Measurements from ENCODE around the gene SEBOX. TPM values are rescaled to one million over a fixed set of nuclear protein-coding genes. Genes with fewer than 3 reads are reported as not detected.

Gene SEBOX
- total RNA-seq, 4 donors from 2014 or later, result not detected

DNA sequence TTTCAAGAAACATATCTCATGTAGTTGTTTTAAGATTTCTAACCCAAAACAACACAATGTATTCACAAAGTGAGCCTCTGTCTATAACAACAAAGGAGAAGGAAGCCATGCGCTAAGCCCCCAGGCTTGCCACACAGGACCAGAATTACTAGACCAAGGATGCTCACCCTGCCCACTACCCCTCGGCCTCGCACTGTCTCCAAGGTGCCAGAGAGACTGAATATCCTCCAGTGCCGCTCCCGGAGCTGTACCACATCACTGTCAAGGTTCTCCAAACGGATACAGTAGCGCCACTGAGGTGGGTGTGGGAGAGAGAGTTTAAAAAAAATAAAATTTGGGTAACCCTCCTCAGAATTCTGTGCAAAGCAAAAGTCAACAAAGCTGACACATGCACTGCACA lies 14.7 kb downstream of the SEBOX start:
- peaks cover 9 to 18% (median 15%) of the 10 kb centered on the region in 4 donors for H3K4me1 ChIP-seq
- WGBS, result 92% methylated on average over 7 of the region's 7 CpGs
- TF ChIP-seq POLR2AphosphoS5 (IDR thresholded peaks at IDR 0.05), result no peak
- TF ChIP-seq, protein P1, sequence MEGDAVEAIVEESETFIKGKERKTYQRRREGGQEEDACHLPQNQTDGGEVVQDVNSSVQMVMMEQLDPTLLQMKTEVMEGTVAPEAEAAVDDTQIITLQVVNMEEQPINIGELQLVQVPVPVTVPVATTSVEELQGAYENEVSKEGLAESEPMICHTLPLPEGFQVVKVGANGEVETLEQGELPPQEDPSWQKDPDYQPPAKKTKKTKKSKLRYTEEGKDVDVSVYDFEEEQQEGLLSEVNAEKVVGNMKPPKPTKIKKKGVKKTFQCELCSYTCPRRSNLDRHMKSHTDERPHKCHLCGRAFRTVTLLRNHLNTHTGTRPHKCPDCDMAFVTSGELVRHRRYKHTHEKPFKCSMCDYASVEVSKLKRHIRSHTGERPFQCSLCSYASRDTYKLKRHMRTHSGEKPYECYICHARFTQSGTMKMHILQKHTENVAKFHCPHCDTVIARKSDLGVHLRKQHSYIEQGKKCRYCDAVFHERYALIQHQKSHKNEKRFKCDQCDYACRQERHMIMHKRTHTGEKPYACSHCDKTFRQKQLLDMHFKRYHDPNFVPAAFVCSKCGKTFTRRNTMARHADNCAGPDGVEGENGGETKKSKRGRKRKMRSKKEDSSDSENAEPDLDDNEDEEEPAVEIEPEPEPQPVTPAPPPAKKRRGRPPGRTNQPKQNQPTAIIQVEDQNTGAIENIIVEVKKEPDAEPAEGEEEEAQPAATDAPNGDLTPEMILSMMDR (IDR thresholded peaks at IDR 0.05), result no peak
- no peak for TF ChIP-seq EP300 (IDR thresholded peaks at IDR 0.05)
- TF ChIP-seq POLR2A (IDR thresholded peaks at IDR 0.05; ENCODE audit: low read depth), result no peak
- H3K4me3 ChIP-seq, result no peak overlapping the region
- DNase-seq (ENCODE audit: extremely low spot score), result no peak
- no peak overlapping the region for H3K27ac ChIP-seq (replicated peaks in 1 of 4)
- intact Hi-C loops (cut with DNase I), result no loop called here
- no peaks in the 10 kb centered on the region for H3K27me3 ChIP-seq
- no peaks in the 10 kb centered on the region for H3K9me3 ChIP-seq
- peaks cover 67 to 100% (median 96%) of the 10 kb centered on the region in 4 donors for H3K36me3 ChIP-seq

- H3K9me3 ChIP-seq, result no peaks in the 10 kb centered on the region
- TF ChIP-seq POLR2A (IDR thresholded peaks at IDR 0.05; ENCODE audit: low read depth) (no peak), EP300 (IDR thresholded peaks at IDR 0.05) (no peak), POLR2AphosphoS5 (IDR thresholded peaks at IDR 0.05) (no peak)
- TF ChIP-seq, protein P1 (IDR thresholded peaks at IDR 0.05), result no peak
- 70% methylated on average over 2 of the region's 3 CpGs for WGBS
- no peak for DNase-seq (ENCODE audit: extremely low spot score)
- intact Hi-C loops (cut with DNase I), result no loop called here
- no peak overlapping the region for H3K4me3 ChIP-seq
- peaks cover 9 to 17% (median 12%) of the 10 kb centered on the region in 4 donors for H3K4me1 ChIP-seq
- no peak overlapping the region for H3K27ac ChIP-seq (replicated peaks in 1 of 4)
- peaks cover 68 to 100% (median 98%) of the 10 kb centered on the region in 4 donors for H3K36me3 ChIP-seq
- no peaks in the 10 kb centered on the region for H3K27me3 ChIP-seq
Measured at GRCh38 chr17:28348979-28349378, 16.0 kb downstream of the SEBOX start.

DNA sequence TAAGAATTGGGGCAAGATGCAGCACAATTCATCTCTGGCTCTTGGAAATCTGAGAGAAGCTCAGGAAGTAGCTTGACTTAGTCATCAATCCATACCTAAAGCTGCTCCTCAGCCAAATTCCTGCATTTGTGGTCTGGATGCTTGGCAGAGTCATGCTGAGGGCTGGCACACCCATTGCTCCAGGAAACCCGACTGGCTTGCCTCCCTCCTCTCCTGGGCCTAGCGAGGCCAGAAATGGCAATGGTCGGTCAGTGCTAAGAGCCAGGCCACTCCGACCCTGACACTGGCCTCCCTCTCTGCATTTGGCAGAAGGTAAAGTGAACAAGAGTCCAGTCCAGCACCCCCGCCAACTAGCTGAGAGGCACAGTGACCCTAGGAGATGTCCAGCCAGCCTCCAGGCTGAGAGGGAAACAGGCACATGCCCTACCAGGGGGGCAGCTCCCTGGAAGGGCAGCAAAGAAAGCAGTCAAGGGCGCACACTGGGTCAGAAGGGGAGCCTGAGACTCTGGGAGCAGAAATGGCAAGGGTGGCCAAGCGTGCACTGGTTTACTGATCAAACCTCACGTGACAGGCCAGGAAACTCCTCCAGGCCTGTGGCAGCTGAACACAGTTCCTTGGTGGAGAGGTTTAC lies 17.6 kb downstream of the SEBOX start:
- H3K4me1 ChIP-seq, result peaks cover 9 to 17% (median 12%) of the 10 kb centered on the region in 4 donors
- 74% methylated on average over 8 of the region's 8 CpGs for WGBS
- no peak overlapping the region for H3K4me3 ChIP-seq
- TF ChIP-seq, protein P1 (IDR thresholded peaks at IDR 0.05), result no peak
- no peak for TF ChIP-seq POLR2AphosphoS5 (IDR thresholded peaks at IDR 0.05)
- no peak for TF ChIP-seq POLR2A (IDR thresholded peaks at IDR 0.05; ENCODE audit: low read depth)
- no peak for TF ChIP-seq EP300 (IDR thresholded peaks at IDR 0.05)
- H3K27me3 ChIP-seq, result no peaks in the 10 kb centered on the region
- intact Hi-C loops (cut with DNase I), result no loop called here
- H3K9me3 ChIP-seq, result no peaks in the 10 kb centered on the region
- DNase-seq (ENCODE audit: extremely low spot score), result no peak
- peak overlapping the region in 2 of 4 donors; percentile 29 to 39 for H3K27ac ChIP-seq (replicated peaks in 1 of 4)
- peaks cover 60 to 100% (median 98%) of the 10 kb centered on the region in 4 donors for H3K36me3 ChIP-seq

- 73% methylated on average over 7 of the region's 7 CpGs for WGBS
- no peak for DNase-seq (ENCODE audit: extremely low spot score)
- TF ChIP-seq, protein P1 (IDR thresholded peaks at IDR 0.05), result peak in 1 of 3 experiments; percentile 12
- no peak for TF ChIP-seq POLR2AphosphoS5 (IDR thresholded peaks at IDR 0.05)
- Histone ChIP-seq H3K27ac (replicated peaks in 1 of 4) (peak overlapping the region in 1 of 4 donors; percentile 8), H3K9me3 (no peaks in the 10 kb centered on the region), H3K4me1 (peaks cover 9 to 17% (median 12%) of the 10 kb centered on the region in 4 donors), H3K4me3 (no peak overlapping the region), H3K36me3 (peaks cover 60 to 100% (median 98%) of the 10 kb centered on the region in 4 donors), H3K27me3 (no peaks in the 10 kb centered on the region)
- intact Hi-C loops (cut with DNase I), result no loop called here
Measured at GRCh38 chr17:28346746-28347246, 18.2 kb downstream of the SEBOX start.

Measured in esophagus muscularis mucosa (tissue), 4 donors.